CD1c-positive myeloid dendritic cell (primary cell): ENCODE results near the gene NSMCE1.
A peak's percentile ranks its signal among the peaks of the same experiment; 100 is the strongest.
"Not testable (repeated sequence)": the region's sequence is repeated elsewhere in the genome, so short reads cannot be mapped to it uniquely, and the experiment has no call there.

Source experiments
- DNase-seq: peaks from one replicate; pipeline ENCODE4 v3.0.0-alpha.2; 2016; ENCODE audit errors: extremely low spot score

Gene NSMCE1

DNA sequence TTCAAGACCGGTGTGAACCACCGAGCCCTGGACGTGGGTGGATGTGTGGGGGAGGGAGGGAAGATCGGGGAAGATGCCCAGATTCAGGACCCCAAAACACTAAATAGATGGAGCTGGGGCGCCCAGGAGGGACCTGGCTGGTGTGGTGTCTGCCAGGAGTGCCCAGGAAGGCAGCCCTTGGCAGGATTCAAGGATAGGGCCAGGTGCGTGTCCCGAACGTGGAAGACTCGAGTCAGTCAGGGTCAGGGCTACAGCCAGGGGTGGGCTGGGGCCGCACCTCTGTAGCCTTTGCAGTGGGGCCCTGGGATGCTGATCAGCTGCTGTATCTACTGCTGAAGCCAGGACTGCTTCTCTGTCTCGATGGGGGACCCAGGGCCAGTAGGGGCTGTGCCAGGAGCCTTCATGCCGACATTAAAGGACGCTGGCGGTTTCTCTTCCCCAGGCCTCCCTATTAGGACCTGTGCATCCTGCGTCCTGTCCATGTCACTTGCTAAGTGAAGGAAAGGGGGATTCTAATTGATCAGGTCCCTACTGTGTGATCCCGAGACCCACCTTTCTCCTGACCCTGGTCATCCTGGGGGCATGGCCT lies 52.2 kb downstream of the NSMCE1 start:
- no peak for DNase-seq

DNA sequence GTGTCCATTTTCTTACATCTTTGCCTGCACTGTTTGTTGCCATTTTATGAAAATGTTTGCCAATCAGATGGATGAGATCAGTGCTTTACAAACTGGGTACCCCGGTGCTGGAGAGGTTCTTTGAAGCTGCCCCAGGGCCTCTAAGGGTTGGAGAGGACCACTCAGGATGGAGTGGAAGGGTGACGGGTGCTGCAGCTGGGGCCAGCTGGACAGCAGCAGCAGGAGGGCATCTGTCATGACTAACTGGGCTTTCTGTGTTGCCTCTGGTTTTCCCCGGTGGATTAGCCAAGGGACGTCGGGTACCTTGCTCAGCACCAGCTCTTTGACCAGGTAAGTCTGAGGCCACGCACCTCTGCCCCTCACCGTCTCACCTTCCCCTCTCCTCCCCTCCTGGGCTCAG lies 52.9 kb downstream of the NSMCE1 start:
- no peak for DNase-seq

DNA sequence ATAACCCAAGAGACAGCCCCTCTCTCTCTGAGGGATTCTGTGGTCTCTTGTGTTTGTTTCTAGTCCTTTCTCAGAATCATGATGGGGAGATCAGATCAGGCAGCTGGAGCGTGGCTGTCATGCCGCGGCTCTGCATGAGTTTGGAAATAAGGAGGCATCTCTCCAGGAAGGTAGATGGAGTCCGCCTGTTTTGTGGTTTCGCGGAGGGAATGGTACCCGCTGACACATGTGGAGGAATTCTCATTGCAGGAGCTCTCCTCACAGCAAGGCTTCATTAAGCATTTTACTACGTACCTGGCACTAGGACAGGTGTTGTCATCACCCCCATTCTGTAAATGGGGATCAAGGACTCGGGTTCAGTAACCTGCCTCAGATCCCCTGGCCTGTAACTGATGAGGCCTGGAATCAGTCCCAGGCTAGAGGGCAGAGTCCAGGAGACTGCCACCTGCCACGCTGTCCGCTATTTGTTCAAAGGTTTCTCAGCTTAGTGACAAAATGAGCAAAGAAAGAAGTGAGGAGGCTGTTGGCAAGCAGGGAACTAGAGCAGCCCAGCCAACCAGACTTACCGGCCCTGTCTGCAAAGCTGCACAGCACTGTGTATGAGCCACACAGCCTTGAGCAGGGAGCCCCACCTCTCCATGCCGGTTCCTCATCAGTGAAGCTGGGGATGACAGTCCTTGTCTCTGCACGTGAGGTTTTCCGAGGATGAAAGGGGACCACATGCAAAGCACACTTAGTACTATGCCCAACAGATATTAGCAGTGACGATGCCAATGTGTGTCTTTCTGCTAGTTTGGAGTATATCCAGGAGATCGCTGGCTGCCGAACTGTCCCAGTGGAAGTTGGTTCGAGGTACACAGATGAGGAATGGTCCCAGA lies 54.2 kb downstream of the NSMCE1 start:
- no peak for DNase-seq

DNA sequence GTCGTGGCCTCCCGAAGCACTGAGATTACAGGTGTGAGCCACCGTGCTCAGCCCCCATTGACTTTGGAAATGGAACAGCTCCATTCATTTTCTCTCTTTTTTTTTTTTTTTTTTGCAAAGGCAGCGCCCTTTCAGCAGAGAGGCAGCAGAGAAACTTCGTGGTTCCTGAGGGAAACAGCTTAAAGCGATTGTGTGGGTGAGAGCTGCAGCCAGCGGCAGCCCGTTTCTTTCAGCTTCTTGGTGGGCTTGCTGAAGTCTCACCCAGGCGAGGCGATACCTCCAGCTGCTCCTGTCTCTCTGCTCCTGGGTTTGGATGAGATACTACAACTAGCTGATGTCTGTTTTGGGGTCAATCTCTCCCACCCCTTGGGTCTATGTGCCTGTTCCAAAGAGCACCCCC lies 57.5 kb downstream of the NSMCE1 start:
- DNase-seq, result no peak

DNA sequence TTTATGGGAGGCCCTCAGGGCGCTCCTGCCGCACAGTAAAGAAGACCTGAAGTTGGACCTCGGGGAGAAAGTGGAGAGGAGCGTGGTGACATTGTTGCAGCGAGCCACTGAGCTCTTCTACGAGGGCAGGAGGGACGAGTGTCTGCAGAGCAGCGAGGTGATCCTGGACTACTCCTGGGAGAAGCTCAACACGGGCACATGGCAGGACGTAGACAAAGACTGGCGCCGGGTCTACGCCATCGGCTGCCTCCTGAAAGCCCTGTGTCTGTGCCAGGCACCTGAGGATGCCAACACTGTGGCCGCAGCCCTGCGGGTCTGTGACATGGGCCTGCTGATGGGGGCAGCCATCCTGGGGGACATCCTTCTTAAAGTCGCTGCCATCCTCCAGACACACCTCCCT lies 58.4 kb downstream of the NSMCE1 start:
- DNase-seq, result no peak

DNA sequence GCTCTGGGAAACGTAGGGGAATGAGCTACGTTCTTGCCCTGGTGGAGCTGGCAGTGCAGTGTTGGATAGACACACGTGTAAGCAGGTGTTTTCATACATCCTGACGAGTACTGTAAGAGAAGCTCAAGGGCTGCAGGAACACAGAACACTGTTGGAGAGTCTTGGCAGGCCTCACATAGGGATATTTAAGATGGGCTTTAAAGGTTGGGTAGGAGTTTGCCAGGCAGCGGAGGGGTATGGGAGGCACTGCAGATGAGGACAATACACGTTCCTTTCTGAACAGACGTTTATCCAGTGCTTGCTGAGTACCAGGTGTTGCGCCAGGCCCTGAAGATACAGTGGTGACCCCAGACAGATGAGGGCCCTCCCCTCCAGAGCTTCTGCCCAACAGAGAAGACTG lies 59.0 kb downstream of the NSMCE1 start:
- no peak for DNase-seq

DNA sequence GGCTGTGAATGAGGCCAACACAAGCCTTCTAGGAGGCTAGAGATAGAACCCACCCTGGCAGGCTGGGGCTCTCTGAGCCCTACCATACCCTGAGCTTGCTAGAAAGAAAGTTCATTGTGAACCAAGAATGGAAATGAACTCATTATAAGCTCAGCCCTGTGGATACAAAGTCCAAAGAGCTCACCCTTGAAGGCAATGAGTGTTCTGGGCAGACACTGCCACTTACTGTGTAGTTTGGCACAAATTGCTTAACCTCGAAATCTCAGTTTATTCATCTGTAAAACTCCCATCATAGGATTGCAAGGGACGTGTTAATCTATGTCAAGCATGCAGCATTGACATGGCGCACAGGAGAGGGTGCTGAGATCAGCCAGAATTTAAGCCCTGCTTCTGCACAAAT lies 59.8 kb downstream of the NSMCE1 start:
- DNase-seq, result no peak

DNA sequence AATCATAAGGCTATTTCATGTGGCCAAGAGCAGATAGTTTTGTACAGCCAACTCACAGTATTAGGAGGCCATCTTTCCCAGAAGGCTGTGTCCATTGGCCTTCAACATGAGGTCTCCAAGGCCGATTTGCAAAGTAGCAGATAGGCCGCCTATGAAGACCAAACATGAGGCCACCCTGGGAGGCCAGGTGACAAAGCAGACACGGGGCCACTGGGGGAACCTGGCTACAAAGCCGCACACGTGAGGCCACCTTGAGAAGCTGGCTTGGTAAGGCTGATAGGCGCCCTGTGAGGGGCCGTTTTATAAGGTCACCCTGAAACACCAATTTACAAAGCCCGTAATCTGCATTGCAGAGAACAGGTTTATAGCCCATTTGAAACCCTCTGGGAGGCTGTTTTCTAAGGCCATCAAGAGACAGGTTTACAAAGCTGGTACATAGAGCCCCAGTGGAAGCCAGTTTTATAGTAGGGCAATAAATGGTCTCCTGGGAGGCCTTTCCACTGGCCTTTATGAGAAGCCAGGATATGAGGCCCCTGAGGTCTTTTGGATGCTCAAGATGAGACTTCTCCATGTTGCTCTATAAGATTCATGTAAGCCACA lies 60.4 kb downstream of the NSMCE1 start:
- DNase-seq, result no peak

DNA sequence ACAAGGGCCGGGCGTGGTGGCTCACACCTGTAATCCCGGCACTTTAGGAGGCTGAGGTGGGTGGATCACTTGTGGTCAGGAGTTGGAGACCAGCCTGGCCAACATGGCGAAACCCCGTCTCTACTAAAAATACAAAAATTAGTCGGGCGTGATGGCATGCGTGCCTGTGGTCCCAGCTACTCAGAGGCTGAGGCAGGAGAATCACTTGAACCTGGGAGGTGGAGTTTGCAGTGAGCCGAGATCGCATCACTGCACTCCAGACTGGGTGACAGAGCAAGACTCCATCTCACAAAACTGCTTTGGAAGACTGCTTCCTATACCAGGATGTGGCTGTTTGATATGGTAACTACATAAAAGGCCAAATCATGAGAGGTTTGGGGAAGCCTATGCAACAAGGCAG lies 61.5 kb downstream of the NSMCE1 start:
- not testable (repeated sequence) for DNase-seq

GRCh38 chr16:27205423-27206065 lies 63.0 kb downstream of the NSMCE1 start:
- no peak for DNase-seq

GRCh38 chr16:27204312-27204915 lies 64.2 kb downstream of the NSMCE1 start:
- DNase-seq, result no peak

DNA sequence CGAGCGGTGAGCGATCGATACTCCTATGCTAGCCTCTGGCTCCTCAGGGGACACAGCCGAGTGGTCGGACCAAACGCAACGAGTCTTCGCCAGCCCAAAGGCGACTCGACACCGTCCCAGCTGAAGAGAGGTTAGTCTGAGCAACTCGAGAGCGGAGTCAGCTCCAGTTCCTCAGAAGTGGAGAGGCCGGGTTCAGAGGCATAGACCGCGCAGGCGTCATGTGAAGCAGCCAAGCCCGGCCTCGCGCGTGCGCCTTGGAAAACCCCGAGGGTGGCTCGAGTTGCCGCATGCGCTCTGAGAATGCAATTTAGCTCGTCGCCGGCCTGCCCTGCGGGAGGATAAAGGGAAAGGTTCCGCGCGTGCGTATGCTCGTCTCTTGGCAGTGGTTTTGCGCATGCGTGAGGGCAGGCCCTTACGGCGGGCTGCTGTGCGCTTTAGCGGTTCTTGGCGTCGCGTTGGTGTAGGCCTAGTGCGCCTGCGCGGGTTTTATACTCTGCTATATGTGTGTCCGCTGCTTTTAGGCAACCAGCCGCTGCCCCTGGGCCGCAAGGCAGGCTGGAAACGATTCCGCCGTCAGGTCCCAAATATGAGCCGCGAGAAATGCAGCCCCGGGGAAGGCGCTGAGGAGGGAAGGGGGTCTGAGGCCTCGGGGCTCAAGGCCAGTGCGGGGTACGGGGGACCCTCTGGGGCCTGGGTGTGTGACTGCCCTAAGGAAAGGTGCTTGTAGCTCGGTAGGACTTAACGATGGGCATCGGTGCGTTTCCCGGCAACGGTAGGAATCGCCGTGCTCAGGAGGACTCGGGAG lies 64.9 kb downstream of the NSMCE1 start, which contains the start of gene KDM8:
TSS of gene KDM8 (plus strand) at position 20 of the 805 bp plus-strand sequence. CDS start 6,598 bp downstream, outside the sequence.
- DNase-seq, result peak; percentile 100

- no peak for DNase-seq
Measured at GRCh38 chr16:27202923-27203506, 65.6 kb downstream of the NSMCE1 start.

- DNase-seq, result not testable (repeated sequence)
Measured at GRCh38 chr16:27200914-27201313, 67.7 kb downstream of the NSMCE1 start.

DNA sequence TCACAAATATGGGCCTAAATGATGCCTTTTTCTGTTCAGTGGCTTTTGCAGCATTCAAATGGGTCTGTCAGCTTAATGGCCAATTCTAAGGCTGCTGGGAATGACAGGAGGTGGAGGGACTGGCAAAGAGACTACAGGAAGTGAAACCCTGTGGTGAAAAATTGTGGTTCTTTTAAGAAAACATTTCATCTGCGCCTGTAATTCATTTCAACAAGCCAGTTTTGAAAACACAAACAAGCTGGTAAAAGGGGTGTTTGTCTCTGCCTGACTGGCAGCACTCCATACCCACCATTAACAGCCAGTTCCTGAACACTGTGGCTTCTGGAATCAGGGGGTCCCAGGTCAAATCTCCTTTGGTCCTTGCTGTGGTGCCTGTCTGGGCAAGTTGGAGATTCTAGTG lies 68.8 kb downstream of the NSMCE1 start:
- DNase-seq, result peak; percentile 80

- no peak for DNase-seq
Measured at GRCh38 chr16:27199235-27199586, 69.4 kb downstream of the NSMCE1 start.

DNA sequence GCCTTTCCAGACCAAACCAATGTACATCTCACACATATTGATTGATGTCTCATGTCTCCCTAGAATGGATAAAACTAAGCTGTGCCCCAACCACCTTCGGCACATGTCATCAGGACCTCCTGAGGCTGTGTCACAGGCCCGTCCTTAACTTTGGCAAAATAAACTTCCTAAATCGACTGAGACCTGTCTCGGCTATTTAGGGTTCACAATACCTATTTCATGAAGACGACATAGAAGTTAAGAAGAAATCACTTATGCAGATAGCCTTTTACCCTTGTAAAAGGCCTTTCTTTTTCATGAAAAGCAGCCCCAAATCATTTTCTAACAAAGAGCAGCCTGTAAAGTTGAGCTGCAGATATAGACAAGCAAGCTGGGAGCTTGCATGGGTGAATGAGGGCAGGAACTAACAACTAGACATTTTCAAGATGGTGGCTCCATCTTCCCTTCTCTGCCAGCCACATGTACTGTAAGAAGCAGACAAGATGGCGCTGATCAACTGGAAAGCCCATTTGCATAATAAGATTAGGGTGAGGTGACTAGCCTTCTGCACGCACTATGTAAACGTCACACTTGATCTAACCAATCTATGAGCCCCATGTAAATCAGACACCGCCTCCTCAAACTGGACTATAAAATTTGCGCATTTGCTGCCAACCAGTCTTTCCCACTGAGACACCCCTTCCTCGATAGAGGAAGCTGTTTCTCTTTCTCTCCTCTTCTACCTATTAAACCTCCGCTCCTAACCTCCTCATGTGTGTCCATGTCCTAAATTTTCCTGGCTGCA lies 69.9 kb downstream of the NSMCE1 start:
- DNase-seq, result no peak

- DNase-seq, result no peak
Measured at GRCh38 chr16:27197004-27197403, 71.6 kb downstream of the NSMCE1 start.

DNA sequence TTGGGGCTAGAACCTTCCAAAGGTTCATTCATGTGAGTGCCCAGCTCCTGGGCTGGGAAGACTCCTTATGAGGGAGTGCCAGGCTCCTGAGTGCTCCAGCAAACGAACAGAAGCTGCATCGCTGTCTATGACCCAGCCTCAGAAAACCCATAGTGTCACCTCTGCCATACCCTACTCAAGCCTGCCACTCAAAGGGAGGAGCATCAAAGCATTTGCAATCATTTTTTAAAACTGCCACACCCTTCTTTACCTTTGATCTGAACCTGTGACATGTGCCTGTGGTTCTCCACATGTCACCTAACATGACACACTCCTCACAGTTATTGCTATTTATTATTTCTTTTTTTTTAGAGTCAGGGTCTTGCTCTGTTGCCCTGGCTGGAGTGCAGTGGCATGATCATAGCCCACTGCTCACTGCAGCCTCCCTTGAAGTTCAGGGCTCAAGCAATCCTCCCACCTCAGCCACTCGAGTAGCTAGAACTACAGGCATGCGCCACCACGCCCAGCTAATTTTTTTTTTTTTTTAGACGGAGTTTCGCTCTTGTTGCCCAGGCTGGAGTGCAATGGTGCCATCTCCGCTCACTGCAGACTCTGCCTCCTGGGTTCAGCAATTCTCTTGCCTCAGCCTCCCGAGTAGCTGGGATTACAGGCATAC lies 72.5 kb downstream of the NSMCE1 start:
- peak; percentile 10 for DNase-seq
